AG04450 (cell line): Measurements from ENCODE around the gene ATP7A. TPM values are rescaled to one million over a fixed set of nuclear protein-coding genes. Genes with fewer than 3 reads are reported as not detected.
A peak's percentile ranks its signal among the peaks of the same experiment; 100 is the strongest.
"Not testable (repeated sequence)": the region's sequence is repeated elsewhere in the genome, so short reads cannot be mapped to it uniquely, and the experiment has no call there.

Experiments used
- CTCF ChIA-PET: fragments of 300-600, 350-600 bp; formaldehyde crosslinking; extraction: SDS; loops from one replicate; lab custom pipeline; 2022; ENCODE audit warnings: antibody characterized with exemption, inconsistent platforms; lab: Charles Lee
- POLR2A ChIA-PET: fragments of 350-600 bp; formaldehyde crosslinking; extraction: SDS; loops from one replicate; lab custom pipeline; 2021; ENCODE audit warnings: antibody characterized with exemption, inconsistent platforms; lab: Yijun Ruan, JAX
- DNase-seq: peaks from one replicate; pipeline ENCODE4 v3.0.0-alpha.2; 2011; ENCODE audit warnings: low read depth, low spot score
- H3K27ac ChIP-seq: one replicate; pipeline ENCODE4 v1.5.1; 2012; ENCODE audit warnings: low read depth, low read length, control low read depth
- H3K27me3 ChIP-seq: one replicate; pipeline ENCODE4 v1.6.0; 2012; ENCODE audit warnings: low read length; ENCODE audit not compliant: control insufficient read depth, insufficient read depth
- H3K4me3 ChIP-seq: 2 replicates; pipeline ENCODE4 v1.5.1; 2011; ENCODE audit warnings: mild to moderate bottlenecking, low read depth, low read length, control low read depth
- H3K9me3 ChIP-seq: 2 replicates; pipeline ENCODE4 v1.5.1; 2012; ENCODE audit warnings: low read length; ENCODE audit not compliant: control insufficient read depth, insufficient read depth
- polyA plus RNA-seq: library from polyadenylated mRNA; depleted of rRNA; stranded (reverse); fragments of >200 nt; gene quantifications from 2 replicates; pipeline ENCODE4 v1.2.3, GENCODE V29; 2011
- TF ChIP-seq, protein P1 (sequence below): IDR thresholded peaks from 2 replicates; pipeline ENCODE4 v1.5.1; 2011; ENCODE audit warnings: low read depth, low read length, control low read depth, inconsistent platforms

Gene ATP7A
- polyA plus RNA-seq, 1 experiment, result 18.5 TPM

- H3K27ac ChIP-seq, result peak overlapping the region; percentile 91
- no peaks in the 10 kb centered on the region for H3K27me3 ChIP-seq
- TF ChIP-seq, protein P1, sequence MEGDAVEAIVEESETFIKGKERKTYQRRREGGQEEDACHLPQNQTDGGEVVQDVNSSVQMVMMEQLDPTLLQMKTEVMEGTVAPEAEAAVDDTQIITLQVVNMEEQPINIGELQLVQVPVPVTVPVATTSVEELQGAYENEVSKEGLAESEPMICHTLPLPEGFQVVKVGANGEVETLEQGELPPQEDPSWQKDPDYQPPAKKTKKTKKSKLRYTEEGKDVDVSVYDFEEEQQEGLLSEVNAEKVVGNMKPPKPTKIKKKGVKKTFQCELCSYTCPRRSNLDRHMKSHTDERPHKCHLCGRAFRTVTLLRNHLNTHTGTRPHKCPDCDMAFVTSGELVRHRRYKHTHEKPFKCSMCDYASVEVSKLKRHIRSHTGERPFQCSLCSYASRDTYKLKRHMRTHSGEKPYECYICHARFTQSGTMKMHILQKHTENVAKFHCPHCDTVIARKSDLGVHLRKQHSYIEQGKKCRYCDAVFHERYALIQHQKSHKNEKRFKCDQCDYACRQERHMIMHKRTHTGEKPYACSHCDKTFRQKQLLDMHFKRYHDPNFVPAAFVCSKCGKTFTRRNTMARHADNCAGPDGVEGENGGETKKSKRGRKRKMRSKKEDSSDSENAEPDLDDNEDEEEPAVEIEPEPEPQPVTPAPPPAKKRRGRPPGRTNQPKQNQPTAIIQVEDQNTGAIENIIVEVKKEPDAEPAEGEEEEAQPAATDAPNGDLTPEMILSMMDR, result no peak
- ChIA-PET POLR2A (interaction anchor here (0.6 kb wide), 1 partner anchor 67 kb away, joined by 4 read pairs; no protein-coding TSS in a partner anchor), CTCF (no interaction called here)
- H3K4me3 ChIP-seq, result no peak overlapping the region
- no peaks in the 10 kb centered on the region; the same call in 1 of the 2 replicates for H3K9me3 ChIP-seq
- DNase-seq, result peak; percentile 34
These were observed 155.6 kb downstream of the ATP7A start for GRCh38 chrX:78066110-78066509.

GRCh38 chrX:78071331-78071730 lies 160.8 kb downstream of the ATP7A start:
- TF ChIP-seq, protein P1, result no peak
- Histone ChIP-seq H3K27me3 (no peaks in the 10 kb centered on the region), H3K9me3 (no peaks in the 10 kb centered on the region; the same call in 1 of the 2 replicates), H3K27ac (no peak overlapping the region), H3K4me3 (no peak overlapping the region)
- DNase-seq, result no peak
- POLR2A ChIA-PET, result no interaction called here
- CTCF ChIA-PET, result no interaction called here

DNA sequence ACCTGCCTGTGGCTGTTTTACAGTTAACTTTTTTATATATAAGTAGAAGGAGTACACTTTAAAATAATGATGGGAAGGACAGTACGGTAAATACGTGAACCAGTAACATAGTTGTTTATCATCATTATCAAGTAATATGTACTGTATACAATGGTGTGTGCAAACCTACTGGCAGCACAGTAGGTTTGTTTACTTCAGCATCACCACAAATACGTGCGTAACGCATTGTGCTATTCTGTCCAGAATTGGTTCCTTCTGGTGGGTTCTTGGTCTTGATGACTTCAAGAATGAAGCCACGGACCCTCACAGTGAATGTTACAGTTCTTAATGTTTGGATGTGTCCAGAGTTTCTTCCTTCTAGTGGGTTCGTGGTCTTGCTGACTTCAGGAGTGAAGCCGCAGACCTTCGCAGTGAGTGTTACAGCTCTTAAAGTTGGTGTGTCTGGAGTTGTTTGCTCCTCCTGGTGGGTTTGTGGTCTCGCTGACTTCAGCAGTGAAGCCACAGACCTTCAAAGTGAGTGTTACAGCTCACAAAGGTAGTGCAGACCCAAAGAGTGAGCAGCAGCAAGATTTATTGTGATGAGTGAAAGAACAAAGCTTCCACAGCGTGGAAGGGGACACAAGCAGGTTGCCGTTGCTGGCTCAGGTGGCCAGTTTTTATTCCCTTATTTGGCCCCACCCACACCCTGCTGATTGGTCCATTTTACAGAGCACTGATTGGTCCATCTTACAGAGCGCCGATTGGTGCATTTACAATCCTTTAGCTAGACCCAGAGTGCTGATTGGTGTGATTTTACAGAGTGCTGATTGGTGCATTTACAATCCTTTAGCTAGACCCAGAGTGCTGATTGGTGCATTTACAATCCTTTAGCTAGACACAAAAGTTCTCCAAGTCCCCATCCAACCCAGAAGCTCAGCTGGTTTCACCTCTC lies 162.9 kb downstream of the ATP7A start:
- POLR2A ChIA-PET, CTCF ChIA-PET, H3K27ac ChIP-seq, DNase-seq, H3K9me3 ChIP-seq, H3K27me3 ChIP-seq, H3K4me3 ChIP-seq: not testable (repeated sequence)

- ChIA-PET CTCF (no interaction called here), POLR2A (no interaction called here)
- H3K4me3 ChIP-seq, result no peak overlapping the region
- H3K27ac ChIP-seq, result no peak overlapping the region
- TF ChIP-seq, protein P1, result no peak
- no peaks in the 10 kb centered on the region for H3K27me3 ChIP-seq
- DNase-seq, result no peak
- no peaks in the 10 kb centered on the region; the same call in 1 of the 2 replicates for H3K9me3 ChIP-seq
These were observed 163.6 kb downstream of the ATP7A start for GRCh38 chrX:78074088-78074487.

- DNase-seq, result no peak
- ChIA-PET POLR2A (no interaction called here), CTCF (no interaction called here)
- TF ChIP-seq, protein P1, result no peak
- Histone ChIP-seq H3K4me3 (no peak overlapping the region), H3K27me3 (no peaks in the 10 kb centered on the region), H3K27ac (no peak overlapping the region), H3K9me3 (no peaks in the 10 kb centered on the region; the same call in 1 of the 2 replicates)
These were observed 165.4 kb downstream of the ATP7A start for GRCh38 chrX:78075787-78076389.

DNA sequence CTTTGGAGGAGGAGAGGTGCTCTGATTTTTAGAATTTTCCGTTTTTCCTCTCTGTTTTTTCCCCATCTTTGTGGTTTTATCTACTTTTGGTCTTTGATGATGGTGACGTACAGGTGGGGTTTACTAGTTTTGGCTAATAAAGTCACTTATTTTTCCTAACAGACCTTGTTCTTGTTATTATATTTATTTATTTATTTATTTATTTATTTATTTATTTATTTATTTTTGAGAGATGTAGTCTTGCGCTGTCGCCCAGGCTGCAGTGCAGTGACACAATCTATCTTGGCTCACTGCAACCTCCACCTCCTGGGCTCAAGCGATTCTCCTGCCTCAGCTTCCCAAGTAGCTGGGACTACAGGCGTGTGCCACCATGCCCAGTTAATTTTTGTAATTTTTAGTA lies 170.9 kb downstream of the ATP7A start:
- DNase-seq, H3K27ac ChIP-seq, H3K4me3 ChIP-seq, POLR2A ChIA-PET, H3K9me3 ChIP-seq, CTCF ChIA-PET, H3K27me3 ChIP-seq: not testable (repeated sequence)
